H9 (cell line): ENCODE data around the gene GPR37L1. TPM values are rescaled to one million over a fixed set of nuclear protein-coding genes. Genes with fewer than 3 reads are reported as not detected.

Source experiments
- DNase-seq: peaks from one replicate; pipeline ENCODE4 v3.0.0-alpha.2; 2017
- H2AFZ ChIP-seq: one replicate; pipeline ENCODE4 v1.6.1; 2013; ENCODE audit warnings: mild to moderate bottlenecking, low read length, control low read depth, moderate library complexity
- H2AK5ac ChIP-seq: 2 replicates; pipeline ENCODE4 v1.6.1; 2013; ENCODE audit warnings: low read length, control low read depth, mixed read lengths; ENCODE audit not compliant: insufficient read length
- H2BK120ac ChIP-seq: one replicate; pipeline ENCODE4 v1.6.1; 2013; ENCODE audit warnings: low read depth, mild to moderate bottlenecking, low read length, control low read depth, inconsistent platforms; ENCODE audit not compliant: poor library complexity, severe bottlenecking
- H2BK12ac ChIP-seq: 2 replicates; pipeline ENCODE4 v1.6.1; 2013; ENCODE audit warnings: low read length, control low read depth, mixed read lengths, low read depth; ENCODE audit not compliant: insufficient read length
- H2BK15ac ChIP-seq: 2 replicates; pipeline ENCODE4 v1.6.1; 2013; ENCODE audit warnings: low read depth, low read length, control low read depth
- H2BK20ac ChIP-seq: one replicate; pipeline ENCODE4 v1.6.1; 2013; ENCODE audit warnings: low read depth, mild to moderate bottlenecking, low read length, control low read depth, inconsistent platforms; ENCODE audit not compliant: poor library complexity, severe bottlenecking
- H2BK5ac ChIP-seq: 2 replicates; pipeline ENCODE4 v1.6.1; 2013; ENCODE audit warnings: low read length, control low read depth, mixed read lengths; ENCODE audit not compliant: insufficient read length
- H3K14ac ChIP-seq: 2 replicates; pipeline ENCODE4 v1.6.1; 2013; ENCODE audit warnings: low read length, control low read depth; ENCODE audit not compliant: insufficient read depth
- H3K18ac ChIP-seq: 2 replicates; pipeline ENCODE4 v1.6.1; 2013; ENCODE audit warnings: low read depth, mild to moderate bottlenecking, mixed read lengths, low read length, control low read depth; ENCODE audit not compliant: insufficient read length
- H3K23ac ChIP-seq: 2 replicates; pipeline ENCODE4 v1.6.1; 2013; ENCODE audit warnings: low read length, control low read depth, mixed read lengths, low read depth; ENCODE audit not compliant: insufficient read length
- H3K23me2 ChIP-seq: 2 replicates; pipeline ENCODE4 v1.6.1; 2013; ENCODE audit warnings: low read depth, mild to moderate bottlenecking, mixed read lengths, low read length, control low read depth; ENCODE audit not compliant: insufficient read length, poor library complexity, severe bottlenecking
- H3K27ac ChIP-seq: 2 replicates; pipeline ENCODE4 v1.5.1; 2013; ENCODE audit warnings: low read length, control low read depth, mixed read lengths, low read depth; ENCODE audit not compliant: insufficient read length
- H3K27me3 ChIP-seq: 2 replicates; pipeline ENCODE4 v1.6.1; 2013; ENCODE audit warnings: low read length, control low read depth, inconsistent platforms; ENCODE audit not compliant: insufficient read depth
- H3K4ac ChIP-seq: 2 replicates; pipeline ENCODE4 v1.6.1; 2013; ENCODE audit warnings: low read depth, mild to moderate bottlenecking, control low read depth, inconsistent platforms, low read length, moderate library complexity
- H3K4me1 ChIP-seq: 2 replicates; pipeline ENCODE4 v1.6.1; 2013; ENCODE audit warnings: low read length, control low read depth, inconsistent platforms; ENCODE audit not compliant: insufficient read depth
- H3K4me2 ChIP-seq: 2 replicates; pipeline ENCODE4 v1.6.1; 2013; ENCODE audit warnings: low read length, control low read depth, mixed read lengths; ENCODE audit not compliant: insufficient read length, insufficient read depth
- H3K56ac ChIP-seq: 2 replicates; pipeline ENCODE4 v1.6.1; 2013; ENCODE audit warnings: low read depth, mild to moderate bottlenecking, mixed read lengths, low read length, control low read depth; ENCODE audit not compliant: insufficient read length
- H3K79me1 ChIP-seq: 2 replicates; pipeline ENCODE4 v1.6.1; 2013; ENCODE audit warnings: low read depth, mild to moderate bottlenecking, moderate library complexity, low read length, control low read depth, inconsistent platforms; ENCODE audit not compliant: insufficient read depth, poor library complexity, severe bottlenecking
- H3K79me2 ChIP-seq: 2 replicates; pipeline ENCODE4 v1.6.1; 2013; ENCODE audit warnings: low read length, control low read depth, inconsistent platforms; ENCODE audit not compliant: insufficient read depth
- H3K9ac ChIP-seq: 2 replicates; pipeline ENCODE4 v1.6.1; 2013; ENCODE audit warnings: low read length, control low read depth, mixed read lengths; ENCODE audit not compliant: insufficient read length; ENCODE audit errors: extremely low read depth
- H3K9me3 ChIP-seq: one replicate; pipeline ENCODE4 v1.6.1; 2013; ENCODE audit warnings: low read depth, low read length, inconsistent platforms; ENCODE audit not compliant: control insufficient read depth
- H3T11ph ChIP-seq: one replicate; pipeline ENCODE4 v1.6.1; 2013; ENCODE audit warnings: mild to moderate bottlenecking, low read length, control low read depth, inconsistent platforms
- H4K20me1 ChIP-seq: one replicate; pipeline ENCODE4 v1.6.1; 2013; ENCODE audit not compliant: control insufficient read depth, insufficient read length, insufficient read depth
- H4K5ac ChIP-seq: 2 replicates; pipeline ENCODE4 v1.6.1; 2013; ENCODE audit warnings: low read depth, mild to moderate bottlenecking, mixed read lengths, low read length, control low read depth; ENCODE audit not compliant: insufficient read length
- H4K8ac ChIP-seq: replicated peaks from 2 replicates; pipeline ENCODE4 v1.6.1; 2013; ENCODE audit warnings: low read length, control low read depth, mixed read lengths, low read depth; ENCODE audit not compliant: insufficient read length
- H4K91ac ChIP-seq: 2 replicates; pipeline ENCODE4 v1.6.1; 2013; ENCODE audit warnings: low read depth, mild to moderate bottlenecking, moderate library complexity, mixed read lengths, low read length, control low read depth; ENCODE audit not compliant: insufficient read length
- H3K27ac Mint-ChIP-seq, 3 experiments: 2 replicates in 2 of 3; 3 replicates in 1 of 3; pipeline ENCODE4 v1.8.0; 2020 to 2021; ENCODE audit warnings: mixed read lengths in 3 of 3, mild to moderate bottlenecking in 1 of 3, moderate library complexity in 1 of 3
- H3K27me3 Mint-ChIP-seq: 2 replicates; pipeline ENCODE4 v1.8.0; 2021; ENCODE audit warnings: low read depth, mild to moderate bottlenecking, moderate library complexity, mixed read lengths
- H3K36me3 Mint-ChIP-seq, 3 experiments: 2 replicates in 2 of 3; 3 replicates in 1 of 3; pipeline ENCODE4 v1.8.0; 2020 to 2021; ENCODE audit warnings: low read depth in 3 of 3, mixed read lengths in 3 of 3; ENCODE audit not compliant: insufficient read depth in 1 of 3
- H3K4me1 Mint-ChIP-seq, 2 experiments: 2 replicates each; pipeline ENCODE4 v1.8.0; 2020; ENCODE audit warnings: mixed read lengths in 2 of 2
- H3K4me3 Mint-ChIP-seq, 2 experiments: 2 replicates in 1 of 2; 3 replicates in 1 of 2; pipeline ENCODE4 v1.8.0; 2020 to 2021; ENCODE audit warnings: mild to moderate bottlenecking in 2 of 2, mixed read lengths in 2 of 2, moderate library complexity in 1 of 2
- H3K9me3 Mint-ChIP-seq, 2 experiments: 2 replicates in 1 of 2; 3 replicates in 1 of 2; pipeline ENCODE4 v1.8.0; 2020; ENCODE audit warnings: mild to moderate bottlenecking in 2 of 2, mixed read lengths in 2 of 2, moderate library complexity in 1 of 2
- CTCF ChIP-seq: fragments of 200-600 bp; sonication (generic); conservative IDR thresholded peaks from 3 replicates; pipeline ENCODE4 v1.8.0; 2021; ENCODE audit warnings: antibody characterized with exemption, mild to moderate bottlenecking
- WGBS: extraction: QIAGEN DNeasy Blood & Tissue Kit; methylation state at CpG from one replicate; pipeline ENCODE4 v1.1.7; 2013; ENCODE audit warnings: missing lambda C conversion rate, low lambda C conversion rate, mixed read lengths; ENCODE audit not compliant: insufficient read length; ENCODE audit errors: extremely low coverage; 5-methylcytosine and 5-hydroxymethylcytosine counted together
- total RNA-seq: library from RNA; stranded (reverse); gene quantifications from 2 replicates; pipeline ENCODE4 v1.2.1, GENCODE V29; 2021

The GPR37L1 gene
- total RNA-seq, 1 experiment from 2014 or later: 0.11 TPM

GRCh38 chr1:202127061-202127460 is 4.3 kb downstream of the GPR37L1 start:
- Histone ChIP-seq H3K79me2 (no peaks in the 10 kb centered on the region), H2BK12ac (no peak overlapping the region), H3K9me3 (no peaks in the 10 kb centered on the region), H2AK5ac (no peak overlapping the region), H3K18ac (no peak overlapping the region), H3K23ac (no peak overlapping the region), H3K27ac (no peak overlapping the region), H2BK20ac (no peak overlapping the region), H4K20me1 (no peaks in the 10 kb centered on the region), H3K79me1 (no peaks in the 10 kb centered on the region), H4K91ac (no peak overlapping the region), H3K14ac (no peak overlapping the region), H3K23me2 (no peaks in the 10 kb centered on the region), H3K4me2 (no peak overlapping the region), H4K5ac (no peak overlapping the region), H2AFZ (no peak overlapping the region), H4K8ac (no peak overlapping the region), H3K4ac (no peak overlapping the region), H2BK120ac (no peak overlapping the region), H2BK15ac (no peak overlapping the region), H3K27me3 (no peaks in the 10 kb centered on the region), H3K4me1 (0 out of 2 replicates have a peak, but pooled peaks cover 4% of the 10 kb centered on the region), H3K9ac (no peak overlapping the region), H3K56ac (no peak overlapping the region), H3T11ph (no peak overlapping the region), H2BK5ac (no peak overlapping the region)
- H3K36me3 Mint-ChIP-seq: peaks cover 0 to 2% (median 0%) of the 10 kb centered on the region in 3 experiments; a peak in 1 of 7 replicates
- WGBS: no CpG with 5 or more reads among the region's 6 CpGs
- DNase-seq: no peak
- H3K27me3 Mint-ChIP-seq: peaks cover 9% of the 10 kb centered on the region
- peaks cover 14 to 16% of the 10 kb centered on the region in 2 experiments for H3K4me1 Mint-ChIP-seq
- TF ChIP-seq CTCF: no peak
- no peaks in the 10 kb centered on the region for H3K9me3 Mint-ChIP-seq
- no peak overlapping the region; a peak in 1 of 7 replicates for H3K27ac Mint-ChIP-seq
- H3K4me3 Mint-ChIP-seq: no peak overlapping the region
